ENCODE data around the gene RIN1.
A peak's percentile ranks its signal among the peaks of the same experiment; 100 is the strongest.
"Not testable (repeated sequence)": the region's sequence is repeated elsewhere in the genome, so short reads cannot be mapped to it uniquely, and the experiment has no call there.

Gene RIN1

DNA sequence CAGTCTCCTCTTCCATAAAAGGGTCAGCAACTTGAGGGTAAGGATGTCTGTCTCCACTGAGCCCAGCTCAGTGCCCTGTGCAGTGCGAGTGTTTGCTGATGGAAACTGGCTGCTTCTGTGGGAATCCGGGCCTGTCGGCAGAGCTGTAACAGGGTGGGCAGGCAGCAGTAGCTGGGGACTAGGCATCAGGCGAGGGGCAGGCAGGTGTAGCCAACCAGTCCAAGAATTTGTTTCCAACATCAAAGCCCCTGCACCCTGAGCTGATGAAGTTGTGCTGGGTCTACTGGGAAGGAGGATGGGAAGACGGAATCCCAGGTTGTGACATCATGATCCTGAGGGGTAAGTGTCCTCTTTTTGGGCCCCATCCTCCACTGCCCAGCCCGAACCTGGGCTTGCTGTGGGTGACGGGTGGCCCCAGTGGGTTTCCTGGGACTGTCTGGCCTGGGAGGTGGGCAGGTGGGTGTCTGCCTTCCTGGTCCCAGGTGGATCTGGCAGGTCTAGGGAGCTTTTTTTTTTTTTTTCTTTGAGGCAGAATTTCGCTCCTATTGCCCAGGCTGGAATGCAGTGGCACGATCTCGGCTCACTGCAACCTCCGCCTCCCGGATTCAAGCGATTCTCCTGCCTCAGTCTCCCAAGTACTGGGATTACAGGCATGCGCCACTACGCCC lies 24.3 kb upstream of the RIN1 start:
- no peak for DNase-seq

DNA sequence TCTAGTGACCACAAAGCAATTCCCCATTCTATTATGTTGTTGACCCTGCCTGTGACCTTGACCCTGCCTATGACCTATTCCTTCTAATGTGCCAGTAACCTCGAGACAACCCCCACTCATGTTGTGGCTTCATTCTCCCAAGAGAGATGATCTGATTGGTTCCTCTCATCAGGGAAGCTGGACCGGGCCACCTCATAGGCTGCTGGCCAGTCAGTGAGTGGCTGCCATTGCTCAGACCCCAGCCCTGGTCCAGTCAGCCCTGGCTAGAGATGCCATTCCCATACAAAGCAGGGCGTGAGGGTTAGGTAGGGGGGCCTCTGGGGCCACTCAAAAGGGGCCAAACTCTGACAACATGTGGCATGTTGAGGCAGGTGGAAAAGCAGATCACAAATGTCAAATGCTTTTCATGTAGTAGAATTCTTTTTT lies 23.4 kb upstream of the RIN1 start:
- no peak for DNase-seq

DNA sequence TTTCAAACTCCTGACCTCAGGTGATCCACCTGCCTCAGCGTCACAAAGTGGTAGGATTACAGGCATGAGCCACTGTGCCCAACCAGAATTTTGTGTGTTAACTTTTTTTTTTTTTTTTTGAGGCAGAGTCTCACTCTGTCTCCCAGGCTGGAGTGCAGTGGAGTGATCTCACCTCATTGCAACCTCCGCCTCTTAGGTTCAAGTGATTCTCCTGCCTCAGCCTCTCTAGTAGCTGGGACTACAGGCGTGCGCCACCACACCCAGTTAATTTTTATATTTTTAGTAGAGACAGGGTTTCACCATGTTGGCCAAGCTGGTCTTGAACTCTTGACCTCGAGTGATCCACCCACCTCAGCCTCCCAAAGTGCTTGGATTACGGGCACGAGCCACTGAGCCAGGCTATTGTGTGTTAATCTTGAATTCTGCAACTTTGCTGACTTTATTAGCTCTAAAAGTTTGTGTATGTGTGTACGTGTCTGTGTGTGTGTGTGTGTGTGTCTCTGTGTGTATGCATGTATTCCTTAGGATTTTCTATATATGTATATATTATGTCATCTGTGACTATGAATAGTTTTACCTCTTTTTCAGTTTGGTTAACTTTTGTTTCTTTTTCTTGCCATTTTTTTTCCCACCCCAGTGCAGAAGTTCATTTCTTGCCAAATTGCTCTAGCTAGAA lies 14.5 kb upstream of the RIN1 start:
- DNase-seq, result not testable (repeated sequence)

DNA sequence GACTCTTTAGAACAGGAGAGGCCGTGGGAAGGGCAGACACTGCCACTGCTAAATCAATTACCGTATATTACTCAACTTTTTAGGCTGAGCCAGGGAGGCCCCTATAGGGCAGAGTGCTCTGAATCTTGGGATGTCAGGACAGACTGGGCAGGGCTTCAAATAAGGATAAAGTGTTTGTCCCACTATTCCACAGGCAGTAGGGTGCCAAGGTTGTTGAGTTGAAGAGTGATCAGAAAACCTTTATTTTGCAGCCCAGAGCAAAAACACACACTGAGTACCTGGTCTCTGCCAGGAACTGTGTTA lies 12.8 kb upstream of the RIN1 start:
- no peak for DNase-seq

DNA sequence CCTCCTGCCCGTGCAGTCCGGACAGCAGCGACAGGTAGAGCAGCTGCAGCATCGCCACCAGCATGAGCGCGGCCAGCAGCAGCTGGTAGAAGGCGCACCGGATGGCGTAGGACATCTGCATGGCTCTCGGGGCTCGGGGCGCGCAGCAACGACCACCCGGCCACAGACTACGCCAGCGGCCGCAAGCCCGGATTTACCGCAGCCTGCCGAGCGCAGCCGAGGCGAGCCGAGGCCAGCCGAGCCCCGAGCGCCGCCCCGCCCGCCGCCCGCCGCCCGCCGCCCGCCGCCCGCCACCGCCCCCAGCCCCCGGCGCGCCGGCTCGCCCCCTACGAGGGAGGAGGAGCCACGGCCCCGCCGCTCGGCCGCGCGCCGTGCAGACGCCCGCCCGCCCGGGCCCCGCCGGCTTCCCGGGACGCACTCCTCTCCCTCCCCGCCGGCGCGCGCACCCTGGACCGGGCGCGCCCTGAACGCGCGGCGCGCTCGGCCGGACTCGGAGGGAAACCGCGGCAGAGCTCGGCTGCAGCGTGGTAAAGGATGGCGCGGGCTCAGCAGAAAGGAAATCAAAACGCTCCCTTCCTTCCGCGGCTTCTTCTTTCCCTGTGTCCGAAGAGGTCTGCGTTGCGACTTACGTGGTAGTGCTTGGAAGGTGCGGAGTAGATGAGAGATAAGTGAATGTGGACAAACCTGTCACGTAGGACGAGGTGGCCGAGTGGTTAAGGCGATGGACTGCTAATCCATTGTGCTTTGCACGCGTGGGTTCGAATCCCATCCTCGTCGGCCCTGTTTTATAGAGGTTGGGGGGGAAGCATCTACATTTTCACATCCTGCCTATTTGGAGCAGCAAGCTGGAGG lies 11.4 kb upstream of the RIN1 start, which contains the start of gene B4GAT1:
B4GAT1 (minus strand) TSS at position 205 of the 852 bp plus-strand sequence; CDS start at position 121, 84 bp downstream.
- DNase-seq, result peak; percentile 84

DNA sequence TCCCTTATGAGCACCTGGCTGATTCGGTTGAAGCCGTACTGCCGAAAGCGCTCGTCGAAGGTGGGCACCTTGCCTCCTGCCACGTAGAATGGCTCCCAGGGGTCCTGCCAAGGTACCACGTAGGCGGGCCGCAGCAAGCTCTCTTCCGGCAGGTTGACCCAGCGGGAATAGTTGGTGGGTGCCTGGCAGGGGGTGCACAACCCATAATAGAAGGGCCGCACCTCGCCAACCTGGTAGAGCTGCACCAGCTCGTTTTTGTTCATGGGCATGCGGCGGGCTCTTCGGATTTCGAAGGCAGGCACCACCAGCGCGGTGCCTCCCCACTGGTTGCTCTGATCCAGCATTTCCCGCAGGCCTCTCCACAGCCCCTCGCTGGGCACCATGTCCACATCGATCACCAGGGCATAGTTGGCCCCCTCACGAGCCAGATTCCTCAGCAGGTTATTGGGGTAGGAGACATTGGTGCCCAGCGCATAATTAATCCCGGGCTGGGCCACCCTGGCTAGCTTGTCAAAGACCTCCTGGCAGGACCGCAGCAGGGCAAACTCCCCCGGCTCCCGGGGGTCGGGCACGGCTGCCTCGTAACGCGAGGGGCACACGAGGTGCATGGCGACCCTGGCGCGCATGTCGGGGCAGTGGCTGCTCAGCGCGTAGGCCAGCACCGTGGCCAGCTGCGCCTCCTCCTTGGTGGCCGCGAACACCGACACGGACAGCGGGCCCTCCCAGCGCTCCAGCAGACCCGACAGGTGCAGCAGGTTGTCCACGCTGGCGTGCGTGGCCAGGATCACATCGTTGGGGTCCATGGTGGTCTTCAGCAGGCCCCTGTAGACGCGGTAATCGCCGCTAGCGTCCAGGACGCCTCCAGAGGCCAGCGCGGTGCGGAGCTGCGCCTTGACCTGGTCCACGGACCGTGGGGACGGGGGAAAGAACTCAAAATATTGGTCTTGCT lies 10.5 kb upstream of the RIN1 start:
- no peak for DNase-seq

DNA sequence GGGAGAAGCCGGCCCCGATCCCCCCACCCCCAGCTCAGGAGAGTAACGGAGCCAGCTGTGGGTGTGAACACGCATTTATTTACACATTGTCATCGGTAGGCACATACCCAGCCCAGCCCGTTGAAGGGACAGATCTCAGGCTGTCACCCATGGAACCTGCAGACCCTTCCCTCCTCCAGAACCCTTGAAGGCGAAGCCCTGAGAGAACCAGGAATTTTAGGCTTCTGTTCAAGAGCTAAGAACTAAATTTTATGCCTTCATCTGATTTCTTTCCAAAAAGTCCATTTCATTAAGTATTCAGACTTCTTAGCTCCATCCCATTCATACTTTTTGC lies 9.0 kb upstream of the RIN1 start:
- no peak for DNase-seq

DNA sequence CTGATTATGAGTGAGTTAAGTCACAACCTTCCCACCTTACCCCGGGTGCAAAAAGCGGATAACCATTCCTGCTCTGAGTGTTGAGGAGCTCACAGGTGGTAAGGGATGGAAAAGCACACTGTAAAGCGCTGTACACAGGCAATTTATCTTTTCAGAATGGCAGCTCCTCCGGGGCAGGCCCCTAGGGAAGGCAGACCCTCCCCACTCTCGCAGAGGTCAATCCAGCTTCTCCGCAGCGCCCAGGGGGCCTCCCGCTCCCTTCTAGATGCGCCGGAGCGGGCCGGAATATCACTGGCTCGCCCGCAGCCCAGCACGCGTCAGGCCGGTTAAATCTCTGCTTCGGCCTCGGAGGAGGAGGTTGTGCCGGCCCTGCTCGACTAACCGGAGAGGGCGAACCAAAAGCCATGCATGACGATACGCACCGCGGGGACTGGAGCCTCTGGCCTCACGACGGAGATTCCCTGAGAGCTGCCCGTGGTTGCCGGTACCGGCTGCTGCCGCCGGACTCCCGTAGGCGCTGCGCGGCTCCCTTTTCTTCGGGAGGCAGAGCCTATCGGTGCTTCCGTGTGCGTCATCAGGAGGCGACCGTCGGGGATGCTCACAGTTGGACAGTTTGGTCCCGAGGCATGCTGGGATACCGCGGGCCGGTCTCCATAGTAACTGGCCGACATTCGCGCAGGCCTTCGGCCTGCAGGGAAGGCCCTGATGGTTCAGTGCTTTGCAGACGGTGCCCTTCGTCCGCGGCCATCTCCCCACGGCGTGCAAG lies 8.5 kb upstream of the RIN1 start, which contains the start of gene BRMS1:
BRMS1 (minus strand) TSS at position 555 of the 766 bp plus-strand sequence. CDS start 2,870 bp downstream, outside the sequence.
- peak; percentile 96 for DNase-seq

DNA sequence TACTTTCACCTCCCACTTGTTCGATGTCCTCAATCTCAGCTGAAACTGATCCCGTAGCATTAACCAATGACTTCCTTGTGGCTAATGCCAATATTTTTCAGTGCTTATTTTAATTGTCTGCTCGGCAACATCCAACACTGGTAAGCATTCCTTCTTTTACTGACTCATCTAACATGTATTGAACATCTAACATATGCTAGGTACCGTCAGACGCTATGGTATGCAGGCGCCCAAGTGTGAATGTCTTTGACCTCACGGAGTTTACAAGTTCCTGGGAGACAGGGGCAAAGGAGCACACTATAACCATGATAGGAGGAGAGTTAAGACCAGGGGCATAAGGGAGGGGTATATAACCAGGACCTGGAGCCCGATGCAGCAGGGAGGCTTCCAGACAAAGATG lies 6.9 kb upstream of the RIN1 start:
- DNase-seq, result no peak

DNA sequence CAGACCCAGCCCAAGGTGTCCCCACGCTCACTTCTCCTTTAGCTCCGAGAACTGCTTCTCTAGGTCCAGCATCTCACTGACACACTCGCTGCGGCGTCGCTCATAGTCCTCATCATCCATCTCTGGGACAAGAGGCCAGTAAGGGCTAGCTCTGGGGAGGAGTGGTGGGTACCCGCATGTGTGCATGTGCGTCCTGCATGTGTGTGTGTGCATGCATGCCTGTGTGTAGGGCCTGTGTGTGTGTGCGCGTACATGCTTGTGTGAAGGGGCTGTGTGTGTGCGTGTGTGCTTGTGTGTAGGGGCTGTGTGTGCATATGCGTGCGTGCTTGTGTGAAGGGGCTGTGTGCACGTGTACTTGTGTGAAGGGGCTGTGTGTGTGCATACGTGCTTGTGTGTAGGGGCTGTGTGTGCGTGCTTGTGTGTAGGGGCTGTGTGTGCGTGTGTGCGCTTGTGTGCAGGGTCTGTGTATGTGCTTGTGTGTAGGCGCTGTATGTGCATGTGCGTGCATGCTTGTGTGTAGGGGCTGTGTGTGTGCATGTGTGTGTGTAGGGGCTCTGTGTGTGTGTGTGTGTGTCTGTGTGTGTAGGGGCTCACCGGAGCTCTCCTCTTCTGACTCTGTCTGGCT lies 5.4 kb upstream of the RIN1 start:
- DNase-seq, result no peak

DNA sequence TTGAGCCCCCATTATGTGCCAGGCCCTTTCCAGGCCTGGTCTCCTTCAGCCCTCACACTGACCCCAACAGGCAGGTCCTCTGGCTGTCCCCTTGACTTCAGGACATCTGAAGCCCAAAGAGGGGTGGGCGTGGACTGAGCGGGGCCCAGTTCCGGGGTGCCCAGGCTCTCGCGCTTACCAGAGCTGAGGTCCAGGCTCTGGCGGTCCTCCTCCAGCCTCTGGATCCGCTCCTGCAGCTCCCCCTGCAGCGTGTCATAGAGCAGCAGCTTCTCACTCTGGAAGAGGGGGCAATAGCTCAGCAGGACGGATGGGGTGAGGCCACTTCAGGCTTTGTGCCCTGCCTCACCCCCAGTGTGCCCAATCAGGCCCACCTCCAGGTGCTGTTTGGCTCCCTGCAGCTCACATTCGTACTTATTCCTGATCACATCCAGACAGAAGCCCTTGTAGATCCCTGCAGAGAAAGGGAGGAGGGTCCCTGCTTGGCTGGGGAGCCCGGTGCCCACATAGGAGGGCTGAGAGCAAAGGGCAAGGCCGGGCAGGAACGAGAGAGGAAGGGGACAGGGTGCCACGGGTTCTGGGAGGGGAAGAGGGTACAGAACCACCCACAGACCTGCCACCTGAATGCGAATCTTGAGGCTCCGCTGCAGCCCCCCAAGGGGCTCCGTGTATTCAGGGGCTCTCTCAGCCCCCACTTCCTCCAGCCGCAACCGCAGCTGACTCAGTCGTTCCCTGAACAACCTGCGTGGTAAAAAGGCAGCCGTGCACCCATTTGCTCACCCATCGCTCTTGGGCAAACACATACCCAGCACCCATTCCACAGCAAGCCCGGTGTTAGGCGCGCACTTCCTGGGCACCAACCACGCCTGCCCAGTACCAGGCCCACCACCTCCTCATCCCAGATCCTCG lies 4.6 kb upstream of the RIN1 start:
- DNase-seq, result no peak

DNA sequence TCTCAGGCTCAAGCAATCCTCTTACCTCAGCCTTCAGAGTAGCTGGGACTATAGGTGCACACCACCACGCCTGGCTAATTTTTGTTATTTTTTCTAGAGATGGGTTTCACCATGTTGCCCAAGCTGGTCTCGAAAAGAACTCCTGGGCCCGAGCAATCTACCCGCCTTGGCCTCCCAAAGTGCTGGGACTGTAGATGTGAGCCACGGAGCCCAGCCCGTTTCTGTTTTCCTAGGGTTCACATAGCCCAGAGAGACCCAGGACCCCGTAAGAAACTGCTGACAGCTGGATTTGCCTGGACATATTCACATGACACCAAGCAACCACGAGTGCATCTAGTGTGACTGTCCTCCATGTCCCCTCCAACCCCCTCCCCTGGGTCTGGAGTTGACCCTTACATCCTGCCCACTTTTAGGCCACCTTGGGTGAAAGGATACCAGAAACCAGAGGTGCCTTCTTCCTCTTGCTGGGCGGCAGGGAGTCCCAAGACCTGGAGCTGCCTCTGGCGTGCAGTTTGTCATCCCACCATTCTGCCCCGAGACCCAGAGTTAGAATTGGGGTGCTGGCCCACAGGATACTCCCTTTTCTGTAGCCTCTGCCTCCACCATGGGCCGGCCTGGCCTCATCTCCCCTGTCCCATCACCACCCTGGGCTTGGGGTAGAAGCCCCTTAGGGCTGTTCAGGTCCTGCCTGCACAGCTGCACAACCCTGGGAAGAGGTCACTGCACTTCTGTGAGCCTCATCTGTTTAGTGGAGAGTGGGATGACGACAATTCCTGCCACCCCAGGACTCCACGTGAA lies 3.7 kb upstream of the RIN1 start:
- DNase-seq, result no peak

DNA sequence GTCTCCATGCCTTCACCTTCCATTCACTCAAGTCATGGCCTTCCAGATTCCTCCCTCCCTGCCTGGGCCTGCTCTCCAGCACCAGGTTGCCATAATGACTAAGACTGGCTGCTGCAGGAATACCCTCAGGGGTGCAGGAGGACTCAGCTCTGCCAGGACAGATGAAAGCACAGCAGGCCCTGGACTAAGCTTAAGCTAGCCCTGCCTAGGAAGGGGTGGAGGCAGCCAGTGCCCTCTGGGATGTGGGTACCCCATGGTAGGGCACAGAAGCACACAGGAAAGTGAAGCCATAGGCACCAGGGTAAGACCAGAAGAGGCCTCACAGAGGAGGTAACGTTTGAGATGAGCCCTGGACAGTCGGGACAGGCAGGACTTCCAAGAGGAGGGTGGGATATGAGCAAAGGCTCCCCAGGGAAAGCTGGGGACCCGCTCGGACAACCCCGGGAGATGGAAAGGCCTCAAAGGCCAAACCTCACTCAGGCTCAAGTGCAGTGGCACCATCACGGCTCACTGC lies 3.0 kb upstream of the RIN1 start:
- DNase-seq, result no peak

DNA sequence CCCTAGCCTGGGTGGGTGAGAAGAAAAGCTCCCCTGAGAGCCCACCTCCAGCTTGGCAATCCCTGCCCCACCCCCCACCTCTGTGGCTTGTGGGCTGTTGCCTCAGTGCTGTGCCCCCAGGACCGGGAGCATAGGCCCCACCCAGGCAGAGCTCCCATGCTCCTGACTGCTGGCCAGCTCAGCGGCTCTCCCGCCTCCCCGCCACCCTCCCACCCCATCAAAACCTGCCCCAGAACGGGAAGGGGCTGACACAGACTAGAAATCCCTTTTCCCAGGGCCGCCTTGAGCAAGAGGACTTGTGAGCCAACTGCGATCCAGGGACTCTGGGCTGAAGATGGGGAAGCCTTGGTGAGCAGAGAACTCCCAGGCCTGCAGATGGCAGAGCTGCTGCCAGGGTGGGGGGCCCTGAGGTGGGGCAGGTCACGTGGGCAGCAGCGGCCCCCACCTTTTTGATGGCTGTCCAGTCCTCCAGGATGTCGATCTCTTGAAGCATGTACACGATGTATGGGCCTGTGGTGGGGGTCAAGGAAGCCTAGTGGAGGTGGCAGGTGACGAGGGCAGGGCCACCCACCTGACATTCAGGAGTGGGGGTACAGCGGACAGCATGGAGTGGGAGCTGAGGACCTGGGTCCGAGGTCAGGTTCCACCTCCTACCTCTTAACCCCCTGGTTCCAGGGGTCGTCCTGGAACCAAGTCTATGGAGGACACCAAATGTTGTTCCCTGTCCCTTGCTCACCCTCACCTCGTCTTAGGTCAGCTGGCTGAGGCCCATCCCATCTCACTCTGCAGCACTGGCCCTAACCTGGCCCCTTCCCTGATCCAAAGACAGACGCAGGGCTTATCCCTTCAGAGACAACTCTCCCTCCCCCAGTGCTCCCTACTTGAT lies 2.3 kb upstream of the RIN1 start:
- no peak for DNase-seq

DNA sequence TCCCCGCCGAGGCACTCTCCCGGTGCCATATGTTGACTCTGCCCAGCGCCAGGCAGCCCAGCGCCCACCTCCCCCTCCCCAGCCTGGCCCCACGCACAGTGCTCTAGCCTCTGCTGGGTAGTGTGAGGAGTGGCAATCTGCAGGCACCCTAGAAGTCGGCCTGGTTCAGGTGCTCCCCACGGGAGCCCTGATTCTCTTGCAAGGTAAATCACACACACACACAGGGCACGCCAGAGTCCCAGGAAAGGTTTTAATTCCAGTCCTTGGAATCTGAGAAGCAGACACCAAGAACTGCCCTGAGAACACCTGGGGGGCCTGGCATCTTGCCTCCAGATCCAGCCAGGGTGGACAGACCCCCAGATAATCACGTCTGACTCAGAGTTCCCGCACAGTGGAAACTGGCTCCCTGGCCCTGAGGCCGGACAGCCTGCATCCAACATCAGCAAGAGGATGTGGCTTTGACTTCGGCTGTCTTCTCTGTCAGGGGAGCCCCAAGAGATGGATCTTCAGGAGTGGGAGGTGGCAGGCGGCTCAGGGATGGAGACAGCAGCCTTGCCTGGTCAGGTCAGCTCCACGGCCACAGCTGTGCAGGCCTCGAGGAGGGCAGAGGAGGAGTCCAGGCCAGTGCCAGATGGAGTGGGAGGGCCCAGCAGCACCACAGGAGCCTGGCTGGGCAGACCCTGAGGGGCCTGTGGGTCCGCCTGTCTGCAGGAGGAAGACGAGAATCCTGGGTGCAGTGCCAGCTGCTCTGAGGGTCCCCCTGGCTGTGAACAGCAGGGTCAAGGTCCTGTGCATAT lies 1.1 kb upstream of the RIN1 start:
- no peak for DNase-seq

DNA sequence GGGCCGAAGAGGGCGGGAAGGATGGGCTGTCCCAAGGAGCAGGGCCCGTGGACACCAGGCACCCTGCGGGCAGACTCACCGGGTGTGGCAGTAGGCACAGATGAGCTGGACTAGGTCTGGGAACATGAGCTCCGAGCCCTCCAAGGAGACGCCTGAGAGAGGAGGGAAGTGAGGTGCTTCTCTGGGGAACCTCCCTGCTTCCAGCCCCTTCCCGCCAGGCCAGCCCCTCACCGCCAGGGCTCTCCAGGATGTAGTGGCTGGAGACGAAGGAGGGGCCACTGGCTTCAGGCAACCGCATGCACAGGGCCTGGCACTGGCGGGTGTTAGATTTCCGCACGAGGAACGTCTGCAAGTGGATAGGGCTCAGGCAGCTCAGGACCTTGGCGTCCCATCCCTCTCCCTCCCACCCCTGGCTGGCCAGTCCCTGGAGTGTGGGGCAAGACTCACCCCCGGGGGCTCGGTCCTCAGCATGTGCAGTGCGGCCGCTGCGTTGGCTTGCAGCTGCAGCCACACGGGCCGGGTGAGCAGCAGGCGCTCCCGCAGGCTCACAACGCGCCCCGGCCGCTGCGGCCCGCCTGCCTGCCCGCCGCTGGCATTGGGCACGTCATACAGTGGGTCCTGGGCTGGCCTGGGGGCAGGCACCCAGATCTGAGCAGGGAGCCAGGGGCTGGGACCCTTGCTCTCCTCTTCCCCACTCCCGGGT lies 552 bp downstream of the RIN1 start:
- no peak for DNase-seq
